Hematopoietic multipotent progenitor cell (in vitro differentiated cells): ENCODE data around the gene MOB3A. TPM values are rescaled to one million over a fixed set of nuclear protein-coding genes. Genes with fewer than 3 reads are reported as not detected.

ENCODE experiments used
- DNase-seq, 3 donors: peaks; one replicate each; pipeline ENCODE4 v3.0.0-alpha.2; 2011 to 2015; ENCODE audit warnings: low read depth in 2 of 3, low spot score in 2 of 3
- total RNA-seq: library from RNA; depleted of rRNA; stranded (reverse); fragments of >200 nt; gene quantifications from one replicate; pipeline ENCODE4 v1.2.3, GENCODE V29; 2012

MOB3A gene
- total RNA-seq, 1 donor: 65.4 TPM

DNA sequence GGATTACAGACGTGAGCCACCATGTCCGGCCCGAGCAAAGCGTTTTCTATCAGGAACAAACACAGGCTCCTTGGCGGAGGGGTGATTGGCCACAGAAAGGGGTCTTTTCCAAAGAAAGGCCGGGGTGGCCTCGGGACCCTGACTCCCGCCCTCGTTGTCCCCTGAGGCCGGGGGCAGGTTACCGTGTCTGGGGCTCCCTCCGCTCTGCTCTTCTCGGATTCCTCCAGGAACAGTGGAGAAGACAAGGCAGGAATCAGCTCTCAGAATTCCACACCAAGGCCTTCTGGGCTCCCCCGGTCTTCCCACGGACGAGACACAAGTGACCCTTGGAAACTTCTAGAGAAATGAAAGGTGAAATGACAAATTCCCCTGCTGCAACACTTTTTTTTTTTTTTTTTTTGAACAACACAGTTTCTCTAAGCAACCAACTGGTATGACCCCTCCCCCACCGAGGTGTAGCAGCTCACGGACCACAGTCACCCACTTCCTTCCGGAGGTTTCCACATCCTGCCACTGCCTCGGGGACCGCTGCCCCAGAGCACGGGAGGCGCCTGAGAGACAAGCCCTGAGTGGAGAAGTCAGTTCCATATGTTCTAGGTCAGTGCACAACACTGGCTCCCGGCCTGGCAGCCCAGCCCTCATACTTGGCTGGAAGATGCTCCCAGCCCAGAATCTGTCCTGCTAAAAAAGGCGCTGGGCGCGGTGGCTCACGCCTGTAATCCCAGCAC lies 11.0 kb downstream of the MOB3A start:
- peak; percentile 85 to 99 (median 97) for DNase-seq

GRCh38 chr19:2083174-2083854 lies 12.8 kb downstream of the MOB3A start:
- DNase-seq: peak in 2 of 3 donors; percentile 68 to 84

- no peak for DNase-seq
Observed at GRCh38 chr19:2081873-2082810, 14.0 kb downstream of the MOB3A start.

- DNase-seq: no peak
Observed at GRCh38 chr19:2080336-2080988, 15.7 kb downstream of the MOB3A start.

DNA sequence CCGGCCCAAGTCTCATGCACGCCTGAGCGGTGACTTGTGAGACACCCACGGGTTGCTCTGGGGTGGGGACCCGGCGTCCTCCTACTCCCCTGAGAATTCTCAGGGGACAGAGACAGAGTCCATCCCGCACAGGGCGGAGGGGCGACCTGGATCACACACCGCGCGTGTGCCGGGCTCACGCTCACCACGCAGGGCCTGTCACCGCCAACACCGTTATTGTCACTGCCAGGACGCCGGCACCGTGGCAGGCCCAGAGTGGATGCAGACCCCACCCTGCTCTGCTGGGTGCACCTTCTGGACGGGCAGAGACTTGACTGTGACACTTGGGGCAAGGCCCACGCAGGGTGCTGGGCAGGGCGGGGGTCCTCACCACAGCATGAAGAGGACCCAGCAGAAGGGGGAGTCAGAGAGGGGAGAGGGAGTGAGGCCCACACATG lies 16.2 kb downstream of the MOB3A start:
- no peak for DNase-seq

DNA sequence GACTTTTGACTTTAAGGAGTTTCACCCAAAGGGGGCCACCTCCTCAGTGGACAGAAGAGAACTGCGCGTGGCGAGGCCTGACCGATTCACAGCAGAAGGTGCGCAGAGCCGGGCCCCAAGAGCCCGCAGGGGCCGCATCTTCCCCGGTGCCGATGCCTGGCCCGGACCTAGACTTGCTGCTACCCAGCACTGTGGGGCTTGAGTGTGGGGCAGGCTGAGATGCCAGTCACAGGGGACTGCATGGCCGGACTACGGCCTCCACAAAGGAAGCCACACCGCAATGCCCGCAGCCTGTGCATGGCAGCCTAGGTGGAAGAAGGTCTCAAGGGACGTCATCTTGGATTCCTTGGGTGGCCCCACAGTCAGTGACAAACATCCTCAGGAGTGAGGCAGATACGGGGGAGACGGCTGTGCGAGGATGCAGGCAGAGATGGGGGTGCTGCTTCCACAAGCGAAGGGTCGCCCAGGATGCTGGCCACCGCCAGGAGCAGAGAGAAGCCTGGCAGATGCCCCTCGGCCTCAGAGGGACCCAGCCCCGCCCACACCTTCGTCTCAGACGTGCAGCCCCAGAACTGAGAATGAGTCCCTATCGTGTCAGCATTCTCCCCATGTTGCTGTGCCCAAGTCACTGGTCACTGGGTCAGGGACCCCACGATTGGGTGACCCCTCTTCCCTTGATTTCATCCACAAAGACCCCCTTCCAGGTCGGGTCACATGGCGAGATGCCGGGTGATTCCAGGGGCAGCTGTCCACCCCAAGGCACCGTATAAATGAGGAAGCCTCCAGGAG lies 16.9 kb downstream of the MOB3A start:
- DNase-seq: no peak

DNA sequence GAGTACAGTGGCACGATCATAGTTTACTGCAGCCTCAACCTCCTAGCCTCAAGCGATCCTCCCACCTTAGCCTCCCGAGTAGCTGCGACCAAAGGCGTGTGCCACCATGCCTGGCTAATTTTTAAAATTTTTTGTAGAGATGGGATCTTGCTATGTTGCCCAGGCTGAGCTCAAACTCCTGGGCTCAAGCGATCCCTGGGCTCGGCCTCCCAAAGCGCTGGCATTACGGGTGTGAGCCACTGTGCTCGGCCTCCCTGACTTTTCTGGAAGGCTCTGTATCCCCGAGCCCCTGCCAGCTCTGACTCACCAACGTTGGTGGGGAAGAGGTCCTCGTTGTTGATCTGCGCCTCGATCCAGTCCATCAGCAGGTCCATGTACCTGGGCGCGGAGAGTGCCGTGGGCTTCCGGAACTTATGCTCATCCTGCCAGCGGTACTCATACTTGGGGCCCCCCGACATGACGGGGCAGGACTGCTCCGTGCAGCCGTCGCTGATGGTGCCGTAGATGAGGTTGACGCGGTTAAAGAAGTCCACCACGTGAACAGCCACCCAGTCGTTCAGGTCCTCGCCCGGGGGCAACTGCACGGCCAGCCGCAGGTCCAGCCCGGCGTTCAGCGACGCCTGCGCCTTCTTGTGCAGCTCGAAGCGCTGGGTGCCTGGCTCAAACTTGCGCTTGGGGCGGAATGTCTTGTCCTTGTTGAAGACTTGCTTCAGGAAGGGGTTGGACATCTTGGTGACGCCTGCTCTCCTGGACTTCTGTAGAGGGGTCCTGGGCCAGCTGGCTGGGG lies 18.1 kb downstream of the MOB3A start:
- no peak for DNase-seq

DNA sequence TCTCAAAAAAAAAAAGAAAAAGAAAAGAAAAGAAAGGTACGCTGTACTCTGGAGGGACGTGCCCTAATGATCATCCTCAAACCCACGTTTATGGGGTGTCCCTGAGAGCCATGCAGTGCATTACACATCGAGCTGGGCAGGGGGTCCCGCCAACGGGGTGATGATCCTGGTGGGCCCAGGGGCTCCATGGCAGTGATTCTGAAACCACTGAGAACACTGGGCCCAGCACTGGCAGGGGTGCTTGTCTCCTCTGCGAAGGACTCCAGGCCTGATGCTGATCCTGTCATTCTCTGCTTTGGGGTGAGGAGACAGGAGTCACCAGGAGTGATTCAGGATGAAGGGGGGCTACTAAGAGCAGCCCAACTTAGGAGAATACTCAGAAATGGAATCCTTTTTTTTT lies 18.7 kb downstream of the MOB3A start:
- no peak for DNase-seq

- DNase-seq: no peak
Observed at GRCh38 chr19:2076526-2076944, 19.6 kb downstream of the MOB3A start.

- no peak for DNase-seq
Observed at GRCh38 chr19:2072757-2073551, 23.2 kb downstream of the MOB3A start.

DNA sequence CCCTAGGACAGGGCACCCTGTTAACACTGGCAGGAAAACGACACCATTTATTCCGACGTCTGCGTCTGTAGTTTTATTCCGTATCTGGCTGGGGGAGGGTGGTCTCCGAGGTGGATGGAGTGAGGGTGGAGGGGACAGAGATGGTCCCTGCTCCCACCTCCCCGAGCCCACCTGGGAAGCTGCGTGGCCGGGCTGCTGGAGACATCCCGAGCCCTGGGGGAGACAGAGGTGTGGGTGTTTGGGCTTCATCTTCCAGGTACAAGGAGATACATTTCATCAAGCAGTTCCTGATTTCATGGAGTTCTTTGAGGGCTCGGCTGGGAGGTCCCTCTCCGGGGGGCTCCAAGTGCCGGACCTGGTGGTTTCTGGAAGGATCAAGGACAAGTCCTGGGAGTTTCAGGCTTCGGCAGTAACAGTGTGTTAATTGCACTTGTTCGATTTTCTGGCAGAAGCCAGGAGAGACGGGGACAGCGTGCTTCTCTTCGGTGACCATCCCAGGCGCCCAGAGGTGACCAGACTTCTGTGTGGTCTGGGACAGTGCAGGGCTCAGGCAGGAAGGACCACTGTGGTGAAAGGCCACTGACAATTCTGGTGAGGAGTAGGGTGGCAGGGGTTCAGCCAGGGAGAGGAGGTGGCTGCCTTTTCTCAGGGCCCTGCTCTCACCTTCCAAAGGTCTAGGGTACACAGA lies 25.0 kb downstream of the MOB3A start:
- no peak for DNase-seq

GRCh38 chr19:2070436-2070827 lies 25.7 kb downstream of the MOB3A start:
- no peak for DNase-seq

DNA sequence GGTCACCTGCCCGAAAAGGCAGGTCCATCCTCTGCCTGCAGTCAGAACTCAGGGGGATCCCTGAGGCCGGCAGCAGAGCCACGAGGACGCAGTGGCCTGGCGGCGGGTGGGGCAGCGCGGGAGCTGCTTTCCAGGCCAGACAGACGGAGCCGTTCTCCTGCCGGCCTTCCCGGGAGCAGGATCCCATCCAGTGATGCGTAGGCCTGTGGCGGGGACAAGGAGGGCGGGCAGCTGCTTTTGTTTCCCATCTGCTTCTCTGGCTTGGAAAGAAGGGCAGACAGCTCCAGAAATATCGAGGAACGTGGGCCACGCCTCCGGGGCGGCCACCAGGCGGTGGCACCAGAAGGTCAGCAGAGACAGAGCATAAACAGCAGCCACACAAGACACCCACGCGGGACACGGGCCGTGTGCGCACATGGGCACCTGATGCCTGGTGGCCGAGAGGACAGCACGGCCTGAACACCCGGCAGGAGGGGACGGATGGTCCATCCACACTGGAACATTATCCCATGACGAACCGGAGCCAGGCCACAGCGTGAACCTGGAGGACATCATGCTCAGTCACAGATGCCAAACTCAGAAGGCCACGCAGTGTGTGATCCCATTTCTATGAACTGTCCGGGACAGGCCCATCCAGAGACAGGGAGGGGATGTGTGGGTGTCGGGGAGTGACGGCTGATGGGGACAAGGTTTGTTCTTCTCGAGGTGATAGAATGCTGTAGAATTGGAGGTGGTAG lies 31.2 kb downstream of the MOB3A start:
- DNase-seq: no peak

DNA sequence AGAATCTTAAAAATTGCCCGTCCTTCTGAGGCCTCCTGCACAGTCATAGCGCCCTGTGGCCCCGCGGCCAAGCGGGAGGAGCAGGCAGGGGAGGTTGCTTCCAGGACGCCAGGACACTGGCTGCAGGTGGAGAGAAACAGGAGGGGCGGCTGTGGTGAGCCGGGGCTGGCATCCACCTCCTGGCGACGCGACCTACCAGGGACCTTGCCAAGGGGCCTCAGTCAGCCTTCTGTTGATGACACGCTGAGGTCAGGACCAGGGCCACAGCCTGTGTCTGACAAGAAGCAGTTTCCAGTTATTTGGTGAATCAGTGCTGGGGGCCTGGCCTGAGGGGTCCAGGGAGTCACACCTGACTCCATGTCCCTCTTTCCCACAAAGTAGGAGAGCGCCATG lies 31.7 kb downstream of the MOB3A start:
- no peak for DNase-seq

- no peak for DNase-seq
Observed at GRCh38 chr19:2063824-2064223, 32.3 kb downstream of the MOB3A start.

DNA sequence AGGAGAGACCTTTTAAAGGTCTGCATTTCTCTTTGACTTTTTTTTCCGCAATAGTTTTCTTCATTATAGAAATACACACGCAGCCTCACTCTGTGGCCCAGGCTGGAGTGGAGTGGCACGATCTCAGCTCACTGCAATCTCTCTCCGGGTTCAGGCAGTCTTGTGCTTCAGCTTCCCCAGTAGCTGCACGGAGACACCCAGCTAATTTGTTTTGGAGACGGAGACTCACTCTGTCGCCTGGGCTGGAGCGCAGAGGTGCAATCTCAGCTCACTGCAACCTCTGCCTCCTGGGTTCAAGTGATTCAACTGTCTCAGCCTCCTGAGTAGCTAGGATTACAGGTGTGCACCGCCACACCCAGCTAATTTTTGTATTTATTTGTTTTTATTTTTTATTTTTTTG lies 33.4 kb downstream of the MOB3A start:
- no peak for DNase-seq

- DNase-seq: no peak
Observed at GRCh38 chr19:2062389-2062729, 33.8 kb downstream of the MOB3A start.
